Loucy (cell line): ENCODE measurements around the gene CHERP.

Experiments
- EZH2phosphoT487 ChIP-seq: fragments of 200-600 bp; IDR thresholded peaks from 2 replicates; pipeline ENCODE4 v1.6.1; 2018; ENCODE audit warnings: antibody characterized with exemption, mild to moderate bottlenecking, moderate library complexity, borderline replicate concordance
- TF ChIP-seq, protein P1 (sequence below): fragments of 200-600 bp; sonication (generic); conservative IDR thresholded peaks from 2 replicates; pipeline ENCODE4 v1.5.1; 2014; ENCODE audit warnings: mild to moderate bottlenecking, antibody characterized with exemption, low read length

DNA sequence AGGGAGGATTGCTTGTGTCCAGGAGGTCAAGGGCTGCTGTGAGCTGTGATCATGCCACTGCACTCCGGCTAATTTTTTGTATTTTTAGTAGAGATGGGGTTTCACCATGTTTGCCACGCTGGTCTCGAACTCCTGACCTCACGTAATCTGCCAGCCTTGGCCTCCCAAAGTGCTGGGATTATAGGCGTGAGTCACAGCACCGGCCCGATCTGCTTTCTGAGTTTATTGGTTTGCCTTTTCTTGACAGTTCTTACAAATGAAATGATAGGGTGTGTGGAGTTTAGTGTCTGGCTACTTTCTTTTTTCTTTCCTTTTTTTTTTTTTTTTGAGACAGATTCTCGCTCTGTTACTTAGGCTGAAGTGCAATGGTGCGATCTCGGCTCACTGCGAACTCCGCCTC is 45.2 kb downstream of the CHERP start:
- TF ChIP-seq, protein P1, sequence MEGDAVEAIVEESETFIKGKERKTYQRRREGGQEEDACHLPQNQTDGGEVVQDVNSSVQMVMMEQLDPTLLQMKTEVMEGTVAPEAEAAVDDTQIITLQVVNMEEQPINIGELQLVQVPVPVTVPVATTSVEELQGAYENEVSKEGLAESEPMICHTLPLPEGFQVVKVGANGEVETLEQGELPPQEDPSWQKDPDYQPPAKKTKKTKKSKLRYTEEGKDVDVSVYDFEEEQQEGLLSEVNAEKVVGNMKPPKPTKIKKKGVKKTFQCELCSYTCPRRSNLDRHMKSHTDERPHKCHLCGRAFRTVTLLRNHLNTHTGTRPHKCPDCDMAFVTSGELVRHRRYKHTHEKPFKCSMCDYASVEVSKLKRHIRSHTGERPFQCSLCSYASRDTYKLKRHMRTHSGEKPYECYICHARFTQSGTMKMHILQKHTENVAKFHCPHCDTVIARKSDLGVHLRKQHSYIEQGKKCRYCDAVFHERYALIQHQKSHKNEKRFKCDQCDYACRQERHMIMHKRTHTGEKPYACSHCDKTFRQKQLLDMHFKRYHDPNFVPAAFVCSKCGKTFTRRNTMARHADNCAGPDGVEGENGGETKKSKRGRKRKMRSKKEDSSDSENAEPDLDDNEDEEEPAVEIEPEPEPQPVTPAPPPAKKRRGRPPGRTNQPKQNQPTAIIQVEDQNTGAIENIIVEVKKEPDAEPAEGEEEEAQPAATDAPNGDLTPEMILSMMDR: no peak
- TF ChIP-seq EZH2phosphoT487: no peak
